AG04449 (cell line): ENCODE measurements around the gene GOLGA6L7.
"Not testable (repeated sequence)": the region's sequence is repeated elsewhere in the genome, so short reads cannot be mapped to it uniquely, and the experiment has no call there.

ENCODE experiments used
- CTCF ChIA-PET: fragments of 350-600 bp; formaldehyde crosslinking; extraction: SDS; loops from one replicate; lab custom pipeline; 2021; ENCODE audit warnings: antibody characterized with exemption; lab: Yijun Ruan, JAX
- POLR2A ChIA-PET: fragments of 400-600, 350-600 bp; formaldehyde crosslinking; extraction: SDS; loops from one replicate; lab custom pipeline; 2020; ENCODE audit warnings: antibody characterized with exemption, inconsistent platforms; lab: Yijun Ruan, JAX
- DNase-seq: peaks from one replicate; pipeline ENCODE4 v3.0.0-alpha.2; 2010; ENCODE audit warnings: low read depth, low spot score
- H3K4me3 ChIP-seq: 2 replicates; pipeline ENCODE4 v1.5.1; 2011; ENCODE audit warnings: low read depth, mild to moderate bottlenecking, control low read depth, low read length

GOLGA6L7 gene

GRCh38 chr15:28831897-28832587 is 16.4 kb downstream of the GOLGA6L7 start:
- peak overlapping the region; percentile 27; the same call in 1 of the 2 replicates for H3K4me3 ChIP-seq
- peak; percentile 16 for DNase-seq
- CTCF ChIA-PET, POLR2A ChIA-PET: not testable (repeated sequence)

- H3K4me3 ChIP-seq, CTCF ChIA-PET, DNase-seq, POLR2A ChIA-PET: not testable (repeated sequence)
Measured at GRCh38 chr15:28821420-28821819, 27.0 kb downstream of the GOLGA6L7 start.

- POLR2A ChIA-PET, H3K4me3 ChIP-seq, CTCF ChIA-PET, DNase-seq: not testable (repeated sequence)
Measured at GRCh38 chr15:28819930-28820295, 28.5 kb downstream of the GOLGA6L7 start.

GRCh38 chr15:28819019-28819929 is 29.2 kb downstream of the GOLGA6L7 start:
- H3K4me3 ChIP-seq, CTCF ChIA-PET, POLR2A ChIA-PET, DNase-seq: not testable (repeated sequence)

GRCh38 chr15:28818168-28818567 is 30.3 kb downstream of the GOLGA6L7 start:
- DNase-seq, CTCF ChIA-PET, POLR2A ChIA-PET, H3K4me3 ChIP-seq: not testable (repeated sequence)

GRCh38 chr15:28814059-28814458 is 34.4 kb downstream of the GOLGA6L7 start:
- POLR2A ChIA-PET, H3K4me3 ChIP-seq, CTCF ChIA-PET, DNase-seq: not testable (repeated sequence)

GRCh38 chr15:28813392-28813791 is 35.1 kb downstream of the GOLGA6L7 start:
- CTCF ChIA-PET, DNase-seq, POLR2A ChIA-PET, H3K4me3 ChIP-seq: not testable (repeated sequence)

- DNase-seq, POLR2A ChIA-PET, CTCF ChIA-PET, H3K4me3 ChIP-seq: not testable (repeated sequence)
Measured at GRCh38 chr15:28811852-28812550, 36.4 kb downstream of the GOLGA6L7 start.

GRCh38 chr15:28810444-28810843 is 38.0 kb downstream of the GOLGA6L7 start:
- POLR2A ChIA-PET, DNase-seq, CTCF ChIA-PET, H3K4me3 ChIP-seq: not testable (repeated sequence)

- H3K4me3 ChIP-seq, POLR2A ChIA-PET, CTCF ChIA-PET, DNase-seq: not testable (repeated sequence)
Measured at GRCh38 chr15:28808136-28808535, 40.3 kb downstream of the GOLGA6L7 start.

- DNase-seq, CTCF ChIA-PET, POLR2A ChIA-PET: not testable (repeated sequence)
Measured at GRCh38 chr15:28800366-28800765, 48.1 kb downstream of the GOLGA6L7 start.

GRCh38 chr15:28798234-28798633 is 50.2 kb downstream of the GOLGA6L7 start:
- DNase-seq, POLR2A ChIA-PET, H3K4me3 ChIP-seq, CTCF ChIA-PET: not testable (repeated sequence)

More at GRCh38 chr15:28800366-28800765, 48.1 kb downstream of the GOLGA6L7 start:
- H3K4me3 ChIP-seq = not testable (repeated sequence)

- H3K4me3 ChIP-seq, POLR2A ChIA-PET, CTCF ChIA-PET, DNase-seq: not testable (repeated sequence)
Measured at GRCh38 chr15:28794231-28794630, 54.2 kb downstream of the GOLGA6L7 start.
